Rectal smooth muscle tissue (tissue), 1 donor: ENCODE data around the gene PRKCD.

Source experiments
- H3K27ac ChIP-seq: one replicate; pipeline ENCODE4 v1.7.0; 2013; ENCODE audit warnings: low read depth, low read length, inconsistent platforms
- H3K27me3 ChIP-seq: one replicate; pipeline ENCODE4 v1.7.0; 2013; ENCODE audit warnings: low read length; ENCODE audit not compliant: control insufficient read depth, insufficient read depth
- H3K36me3 ChIP-seq: one replicate; pipeline ENCODE4 v1.7.0; 2013; ENCODE audit warnings: low read length; ENCODE audit not compliant: control insufficient read depth, insufficient read depth
- H3K4me1 ChIP-seq: one replicate; pipeline ENCODE4 v1.7.0; 2013; ENCODE audit warnings: low read length; ENCODE audit not compliant: control insufficient read depth, insufficient read depth
- H3K4me3 ChIP-seq: one replicate; pipeline ENCODE4 v1.7.0; 2013; ENCODE audit warnings: low read length
- H3K9ac ChIP-seq: one replicate; pipeline ENCODE4 v1.7.0; 2013; ENCODE audit warnings: low read length

Gene PRKCD

DNA sequence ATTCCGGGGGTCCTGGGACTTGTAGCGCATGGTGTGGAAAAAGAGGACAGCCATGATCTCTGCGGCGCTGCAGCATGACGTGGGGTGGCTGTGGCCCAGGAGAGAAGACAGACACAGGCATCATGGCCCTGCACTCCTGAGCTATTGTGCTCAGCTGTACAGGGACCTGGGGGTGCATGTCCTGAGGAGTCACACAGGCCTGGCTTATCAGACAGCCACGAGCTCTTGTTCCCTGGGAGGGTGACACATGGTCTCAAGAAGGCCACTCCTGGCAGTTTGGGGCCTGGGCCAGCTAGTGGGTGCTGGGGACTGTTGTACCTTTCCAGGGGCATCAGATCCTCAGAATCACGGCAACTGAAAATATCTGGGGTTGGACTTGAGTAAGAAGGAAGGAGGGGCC is 81.1 kb downstream of the PRKCD start:
- H3K4me3 ChIP-seq = no peak overlapping the region
- no peaks in the 10 kb centered on the region for H3K27me3 ChIP-seq
- H3K36me3 ChIP-seq = peaks cover 9% of the 10 kb centered on the region
- H3K9ac ChIP-seq = no peak overlapping the region
- no peaks in the 10 kb centered on the region for H3K4me1 ChIP-seq
- H3K27ac ChIP-seq = no peak overlapping the region
